Heart right ventricle (tissue), 16 donors: ENCODE measurements around the gene GFI1. TPM values are rescaled to one million over a fixed set of nuclear protein-coding genes. Genes with fewer than 3 reads are reported as not detected.

Source experiments
- ATAC-seq, 8 donors: fragments of 200-7000 bp; cut with Tn5 transposase; one replicate each; pipeline ENCODE4 v1.9.1; 2020; ENCODE audit warnings: mild to moderate bottlenecking in 8 of 8, moderate library complexity in 8 of 8, moderate number of reproducible peaks in 1 of 8
- DNase-seq, 2 donors: peaks; one replicate each; pipeline ENCODE4 v3.0.0-alpha.2; 2020
- H3K27ac ChIP-seq, 10 donors: fragments of 200-600 bp; sonication (generic) in 2 of 10; one replicate each; pipeline versions ENCODE4 v1.5.0 to v1.8.0; 2020 to 2022; ENCODE audit warnings: mild to moderate bottlenecking in 3 of 10
- H3K27me3 ChIP-seq, 7 donors: fragments of 200-600 bp; one replicate each; pipeline ENCODE4 v1.8.0; 2021 to 2022; ENCODE audit warnings: mild to moderate bottlenecking in 2 of 7
- H3K36me3 ChIP-seq, 9 donors: fragments of 200-600 bp; sonication (generic) in 1 of 9; one replicate each; pipeline versions ENCODE4 v1.5.0 to v1.8.0; 2020 to 2022; ENCODE audit warnings: mild to moderate bottlenecking in 2 of 9
- H3K4me1 ChIP-seq, 9 donors: fragments of 200-600 bp; sonication (generic) in 1 of 9; one replicate each; pipeline versions ENCODE4 v1.5.0 to v1.8.0; 2020 to 2022; ENCODE audit warnings: mild to moderate bottlenecking in 4 of 9
- H3K4me3 ChIP-seq, 10 donors: fragments of 200-600 bp; sonication (generic) in 2 of 10; one replicate each; pipeline versions ENCODE4 v1.5.0 to v1.8.0; 2020 to 2022; ENCODE audit warnings: mild to moderate bottlenecking in 7 of 10, moderate library complexity in 2 of 10
- H3K9me3 ChIP-seq, 11 donors: fragments of 200-600 bp in 10 of 11; sonication (generic) in 2 of 11; one replicate each; pipeline versions ENCODE4 v1.5.0 to v1.8.0; 2013 to 2022; ENCODE audit warnings: mild to moderate bottlenecking in 2 of 11, control low read depth in 1 of 11, moderate library complexity in 1 of 11
- WGBS, 2 donors: extraction: QIAGEN DNeasy Blood & Tissue Kit; methylation state at CpG; one replicate each; pipeline ENCODE4 v1.1.7; 2013; ENCODE audit warnings: inconsistent platforms in 1 of 2; 5-methylcytosine and 5-hydroxymethylcytosine counted together
- intact Hi-C, 10 donors: fragments of 100-400 bp; cut with DNase I; formaldehyde crosslinking; loops; one replicate each; pipeline versions ENCODE4 v1.11.1 to v1.14.2; 2022
- polyA plus RNA-seq, 2 donors: library from polyadenylated mRNA; stranded (reverse); fragments of 200-250 nt; gene quantifications; one replicate each; pipeline ENCODE4 v1.2.3, GENCODE V29; 2013
- total RNA-seq, 10 donors: library from RNA; stranded (reverse); fragmentation: NEBNext Ultra II Directional in 3 of 10; extraction: Animal tissue kit (Norgen Biotek cat#: 25700) in 3 of 10; gene quantifications; one replicate each; pipeline versions ENCODE4 v1.2.1 to v1.2.4, GENCODE V29; 2021 to 2023
- TF ChIP-seq, protein P1 (sequence below), 9 donors: fragments of 200-600 bp; sonication (generic) in 2 of 9; IDR thresholded peaks; one replicate each; pipeline versions ENCODE4 v1.5.0 to v1.8.0; 2021 to 2022; ENCODE audit warnings: antibody characterized with exemption in 9 of 9, mild to moderate bottlenecking in 5 of 9, moderate library complexity in 1 of 9
- donor health status: Arrhythmogenic right ventricular cardiomyopathy.
- donor health status: ischemic (EF 13 %, LVEDD 7.1; RV severe dilation, severe dysfunction).
- donor health status: healthy with polysubstance abuse.
- donor health status: DM: no; HTN: yes; CAD: no.
- donor health status: DM: no; HTN: no; CAD: no.
- donor health status: ischemic (EF 25% LVEDD 6.9; RV normal size, moderate dysfunction).
- donor health status: ischemic (EF 25% LVEDD 5.7; RV mildly dilated, moderate dysfunction).
- donor health status: healthy.
- donor health status: DM: yes; HTN: yes; CAD: no.
- donor health status: Ischemic cardiomyopathy.
- donor health status: ischemic (EF 35%, LVEDD 5.7; RV mildly dilated, moderate dysfunction).
- donor health status: nonischemic (EF 11% LVEDD 7.7; RV severe dilation, severe dysfunction).
- donor health status: DM: yes; HTN: yes; CAD: no.
- donor health status: PGD.
- donor health status: ischemic (EF 29% LVEDD 5.4; RV normal size, mild dysfunction).
- donor health status: nonischemic (EF 23%, LVEDD 6.1; RV moderate dilation, normal function).

GFI1 gene
- total and polyA plus RNA-seq, 12 donors, result 0.09 to 1.3 (median 0.15) TPM; not detected in 3

DNA sequence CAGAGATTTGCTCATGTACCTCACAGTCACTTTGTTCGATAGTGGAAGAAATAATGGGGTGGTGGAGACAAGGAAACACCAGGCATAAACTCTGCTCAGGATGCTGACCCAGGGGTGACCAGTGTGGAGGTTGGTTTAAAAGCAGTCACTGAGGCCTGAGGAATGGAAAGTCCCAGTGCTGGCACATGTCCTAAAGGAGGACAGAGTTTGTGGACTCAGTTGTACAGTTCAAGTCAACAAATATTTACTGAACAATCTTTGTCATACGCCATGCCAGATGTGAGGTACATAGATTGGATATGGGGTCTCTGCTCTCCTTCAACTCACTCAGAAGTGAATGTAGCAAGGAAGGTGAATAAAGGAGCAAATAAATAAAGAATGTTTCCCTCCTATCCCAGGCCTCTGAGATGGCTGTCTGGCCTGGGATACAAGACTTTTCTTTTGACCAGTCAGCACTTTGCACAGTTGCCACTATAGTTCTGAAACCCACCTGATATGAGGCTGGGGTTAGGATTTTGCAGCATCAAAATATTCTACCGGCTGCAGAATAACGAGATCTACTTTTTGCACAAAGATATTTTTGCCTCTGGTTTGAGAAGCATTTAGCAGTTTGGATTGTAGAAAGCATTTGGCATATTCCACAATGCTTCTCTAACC, 7.9 kb upstream of the GFI1 start:
- intact Hi-C loops, result no loop called here
- no peaks in the 10 kb centered on the region for H3K9me3 ChIP-seq
- no peak for ATAC-seq
- no peak overlapping the region for H3K4me3 ChIP-seq
- no peak for DNase-seq
- 88 to 93% methylated on average over 4 of the region's 4 CpGs for WGBS, 2 donors
- H3K27ac ChIP-seq, result no peak overlapping the region
- TF ChIP-seq, protein P1, sequence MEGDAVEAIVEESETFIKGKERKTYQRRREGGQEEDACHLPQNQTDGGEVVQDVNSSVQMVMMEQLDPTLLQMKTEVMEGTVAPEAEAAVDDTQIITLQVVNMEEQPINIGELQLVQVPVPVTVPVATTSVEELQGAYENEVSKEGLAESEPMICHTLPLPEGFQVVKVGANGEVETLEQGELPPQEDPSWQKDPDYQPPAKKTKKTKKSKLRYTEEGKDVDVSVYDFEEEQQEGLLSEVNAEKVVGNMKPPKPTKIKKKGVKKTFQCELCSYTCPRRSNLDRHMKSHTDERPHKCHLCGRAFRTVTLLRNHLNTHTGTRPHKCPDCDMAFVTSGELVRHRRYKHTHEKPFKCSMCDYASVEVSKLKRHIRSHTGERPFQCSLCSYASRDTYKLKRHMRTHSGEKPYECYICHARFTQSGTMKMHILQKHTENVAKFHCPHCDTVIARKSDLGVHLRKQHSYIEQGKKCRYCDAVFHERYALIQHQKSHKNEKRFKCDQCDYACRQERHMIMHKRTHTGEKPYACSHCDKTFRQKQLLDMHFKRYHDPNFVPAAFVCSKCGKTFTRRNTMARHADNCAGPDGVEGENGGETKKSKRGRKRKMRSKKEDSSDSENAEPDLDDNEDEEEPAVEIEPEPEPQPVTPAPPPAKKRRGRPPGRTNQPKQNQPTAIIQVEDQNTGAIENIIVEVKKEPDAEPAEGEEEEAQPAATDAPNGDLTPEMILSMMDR (IDR thresholded peaks at IDR 0.05), result no peak
- H3K27me3 ChIP-seq, result peaks cover 0 to 5% (median 0%) of the 10 kb centered on the region in 7 donors
- H3K4me1 ChIP-seq, result no peaks in the 10 kb centered on the region
- no peaks in the 10 kb centered on the region for H3K36me3 ChIP-seq

DNA sequence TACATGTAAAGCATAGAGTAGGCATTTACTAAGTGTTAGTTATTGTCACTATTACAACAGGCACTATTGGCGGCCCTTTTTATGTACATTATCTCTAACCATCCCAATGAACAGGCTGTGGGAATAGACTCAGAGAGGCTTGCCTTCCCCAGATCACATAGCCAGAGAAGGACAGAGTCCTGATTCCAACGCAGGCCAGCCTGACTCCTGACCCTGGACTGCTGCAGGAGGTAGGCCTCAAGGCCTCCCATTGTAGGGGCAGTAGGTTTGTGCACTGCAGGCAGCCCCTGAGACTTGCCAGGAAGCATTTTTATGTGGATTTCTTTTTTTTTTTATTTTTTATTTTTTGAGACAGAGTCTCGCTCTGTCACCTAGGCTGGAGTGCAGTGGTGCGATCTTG, 6.4 kb upstream of the GFI1 start:
- no peaks in the 10 kb centered on the region for H3K9me3 ChIP-seq
- H3K27me3 ChIP-seq, result peaks cover 0 to 19% (median 4%) of the 10 kb centered on the region in 7 donors
- ATAC-seq (no peak), DNase-seq (no peak)
- H3K4me1 ChIP-seq, result no peaks in the 10 kb centered on the region
- H3K4me3 ChIP-seq, result no peak overlapping the region
- intact Hi-C loops, result no loop called here
- no peak overlapping the region for H3K27ac ChIP-seq
- H3K36me3 ChIP-seq, result no peaks in the 10 kb centered on the region
- 95 to 97% methylated on average over 4 of the region's 4 CpGs for WGBS, 2 donors
- TF ChIP-seq, protein P1 (IDR thresholded peaks at IDR 0.05), result no peak

DNA sequence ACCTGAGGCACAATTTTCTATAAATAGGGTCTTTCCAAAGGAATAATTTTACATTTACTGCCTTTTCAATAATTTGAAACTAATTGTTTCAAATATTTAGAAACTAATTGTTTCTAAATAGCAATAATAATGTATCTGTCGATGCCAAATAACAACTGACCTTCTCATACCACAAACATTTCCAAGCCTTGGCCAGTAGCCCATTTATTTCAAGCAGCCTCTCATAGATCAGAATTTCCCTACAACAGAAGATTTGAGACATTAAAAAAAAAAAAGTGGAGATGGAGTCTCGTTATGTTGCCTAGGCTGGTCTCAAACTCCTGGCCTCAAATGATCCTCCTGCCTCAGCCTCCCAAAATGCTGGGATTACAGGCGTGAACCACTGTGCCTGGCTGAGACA, 2.1 kb upstream of the GFI1 start:
- 75 to 81% methylated on average over 3 of the region's 3 CpGs for WGBS, 2 donors
- no peaks in the 10 kb centered on the region for H3K36me3 ChIP-seq
- H3K27me3 ChIP-seq, result peaks cover 21 to 57% (median 47%) of the 10 kb centered on the region in 7 donors
- H3K4me3 ChIP-seq, result no peak overlapping the region
- H3K9me3 ChIP-seq, result no peaks in the 10 kb centered on the region
- TF ChIP-seq, protein P1 (IDR thresholded peaks at IDR 0.05), result no peak
- ATAC-seq (no peak), DNase-seq (no peak)
- no peak overlapping the region for H3K27ac ChIP-seq
- peaks cover 13 to 32% (median 26%) of the 10 kb centered on the region in 9 donors for H3K4me1 ChIP-seq
- intact Hi-C loops, result loop anchor here in 1 of 10 donors (10.0 kb wide), 1 partner anchor 96 kb away; no protein-coding TSS in a partner anchor

DNA sequence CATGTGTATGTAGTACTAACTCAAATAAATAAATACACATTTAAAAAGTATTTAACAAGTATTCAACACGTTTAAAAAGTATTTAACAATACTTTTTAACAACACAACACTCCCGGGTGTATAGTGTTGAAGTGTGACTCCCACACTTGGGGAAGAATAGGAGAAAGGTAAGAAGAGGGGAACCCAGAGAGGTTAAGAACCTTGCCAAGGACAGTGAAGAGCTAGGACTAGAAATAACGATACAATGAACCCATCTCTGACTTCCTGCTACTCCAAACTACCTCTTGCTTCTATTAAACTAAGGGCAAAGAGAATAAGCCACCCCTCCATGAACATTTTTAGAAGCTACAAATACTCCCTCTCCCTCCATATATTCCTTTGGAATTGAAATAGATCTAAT, 1.7 kb upstream of the GFI1 start:
- WGBS, 2 donors, result 46 to 53% methylated on average over 3 of the region's 3 CpGs
- H3K27ac ChIP-seq, result peak overlapping the region in 1 of 10 donors; percentile 28
- no peak for ATAC-seq
- peaks cover 16 to 36% (median 30%) of the 10 kb centered on the region in 9 donors for H3K4me1 ChIP-seq
- H3K4me3 ChIP-seq, result no peak overlapping the region
- DNase-seq, result no peak
- H3K36me3 ChIP-seq, result no peaks in the 10 kb centered on the region
- H3K27me3 ChIP-seq, result peaks cover 25 to 61% (median 52%) of the 10 kb centered on the region in 7 donors
- TF ChIP-seq, protein P1 (IDR thresholded peaks at IDR 0.05), result no peak
- H3K9me3 ChIP-seq, result no peaks in the 10 kb centered on the region
- intact Hi-C loops, result loop anchor here in 1 of 10 donors (10.0 kb wide), 1 partner anchor 96 kb away; no protein-coding TSS in a partner anchor
